Stimulated activated CD4-positive, alpha-beta T cell treated with anti-CD3 and anti-CD28 coated beads, Interleukin-4, amount 100 ng/mL, for 24 hours (primary cell): Measurements from ENCODE around the gene BCKDK.
A peak's percentile ranks its signal among the peaks of the same experiment; 100 is the strongest.
"Not testable (repeated sequence)": the region's sequence is repeated elsewhere in the genome, so short reads cannot be mapped to it uniquely, and the experiment has no call there.

Experiments used
- DNase-seq: peaks from one replicate; pipeline ENCODE4 v3.0.0-alpha.2; 2020

BCKDK gene

GRCh38 chr16:31129568-31130335 is 21.6 kb downstream of the BCKDK start:
- DNase-seq, result no peak

GRCh38 chr16:31130336-31130891 is 22.2 kb downstream of the BCKDK start:
- no peak for DNase-seq

GRCh38 chr16:31130899-31131298 is 22.7 kb downstream of the BCKDK start:
- no peak for DNase-seq

- no peak for DNase-seq
These were observed 23.2 kb downstream of the BCKDK start for GRCh38 chr16:31131416-31131815.

GRCh38 chr16:31131841-31132271 is 23.7 kb downstream of the BCKDK start:
- no peak for DNase-seq

- DNase-seq, result no peak
These were observed 24.3 kb downstream of the BCKDK start for GRCh38 chr16:31132303-31132979.

GRCh38 chr16:31133046-31133501 is 24.9 kb downstream of the BCKDK start:
- DNase-seq, result no peak

GRCh38 chr16:31134091-31134571 is 25.9 kb downstream of the BCKDK start:
- DNase-seq, result no peak

GRCh38 chr16:31134625-31135534 is 26.7 kb downstream of the BCKDK start:
- no peak for DNase-seq

GRCh38 chr16:31135535-31136286 is 27.5 kb downstream of the BCKDK start, which contains the start of gene PRSS8:
PRSS8 (minus strand) TSS chr16:31135727; CDS start chr16:31135498, 229 bp downstream.
- DNase-seq, result no peak

- no peak for DNase-seq
These were observed 28.1 kb downstream of the BCKDK start for GRCh38 chr16:31136287-31136662.

- DNase-seq, result not testable (repeated sequence)
These were observed 28.8 kb downstream of the BCKDK start for GRCh38 chr16:31136822-31137499.

- DNase-seq, result no peak
These were observed 30.7 kb downstream of the BCKDK start for GRCh38 chr16:31138621-31139578.

- not testable (repeated sequence) for DNase-seq
These were observed 32.9 kb downstream of the BCKDK start for GRCh38 chr16:31141071-31141469.

GRCh38 chr16:31141489-31142108 is 33.4 kb downstream of the BCKDK start:
- peak; percentile 6 for DNase-seq

GRCh38 chr16:31142109-31143010 is 34.2 kb downstream of the BCKDK start:
- peak; percentile 98 for DNase-seq

- no peak for DNase-seq
These were observed 35.0 kb downstream of the BCKDK start for GRCh38 chr16:31143011-31143693.

- DNase-seq, result no peak
These were observed 35.5 kb downstream of the BCKDK start for GRCh38 chr16:31143694-31144148.
